GM12878 (cell line): ENCODE data around the gene PTPRN2. TPM values are rescaled to one million over a fixed set of nuclear protein-coding genes. Genes with fewer than 3 reads are reported as not detected.

Experiments used
- ATAC-seq: fragments of 200-7000 bp; cut with Tn5 transposase; 3 replicates; pipeline ENCODE4 v1.9.1; 2020; ENCODE audit warnings: mild to moderate bottlenecking, moderate library complexity
- BruUV-seq: library from RNA; stranded (reverse); fragments of 400-500 nt; replicated peaks from 2 replicates; lab custom pipeline; 2021; lab: Mats Ljungman, UMichigan
- CTCF ChIA-PET: fragments of 300-600 bp; sonication (Branson Sonifier 250); formaldehyde crosslinking; extraction: SDS; loops from one replicate; lab custom pipeline; 2021; ENCODE audit warnings: inconsistent platforms; lab: Yijun Ruan, JAX
- POLR2A ChIA-PET: fragments of 350-600 bp; formaldehyde crosslinking; extraction: SDS; loops from one replicate; lab custom pipeline; 2021; ENCODE audit warnings: inconsistent platforms; lab: Charles Lee
- RAD21 ChIA-PET: fragments of 300-600 bp; sonication (Branson Sonifier 250); formaldehyde crosslinking; loops from one replicate; lab custom pipeline; 2023; ENCODE audit warnings: antibody characterized with exemption; ENCODE audit not compliant: unreplicated experiment; lab: Charles Lee
- SMC1A ChIA-PET: fragments of 300-600 bp; sonication (Branson Sonifier 250); formaldehyde crosslinking; loops from one replicate; lab custom pipeline; 2023; ENCODE audit not compliant: unreplicated experiment, uncharacterized antibody; lab: Charles Lee
- DNase-seq: peaks from one replicate; pipeline ENCODE4 v3.0.0-alpha.2; 2011; ENCODE audit warnings: low read depth, low spot score
- FAIRE-seq: peaks from 3 replicates; lab custom pipeline; 2011; peaks lifted over from hg19 to GRCh38; lab: Jason Lieb, UNC
- H2AFZ ChIP-seq: 2 replicates; pipeline ENCODE4 v1.6.0; 2011; ENCODE audit warnings: low read depth, low read length, control low read depth; ENCODE audit not compliant: control insufficient read depth
- H3K27ac ChIP-seq: 2 replicates; pipeline ENCODE4 v1.5.1; 2011; ENCODE audit warnings: control low read depth; ENCODE audit not compliant: control insufficient read depth, insufficient read depth
- H3K27me3 ChIP-seq, 2 experiments: replicated peaks in 1 of 2; 2 replicates each; pipeline versions ENCODE4 v1.6.0 to v1.6.1; 2011; ENCODE audit warnings: low read length in 1 of 2; ENCODE audit not compliant: control insufficient read depth in 2 of 2, insufficient read depth in 2 of 2
- H3K36me3 ChIP-seq, 2 experiments: 2 replicates each; pipeline ENCODE4 v1.5.1; 2011; ENCODE audit warnings: low read length in 1 of 2; ENCODE audit not compliant: control insufficient read depth in 2 of 2, insufficient read depth in 2 of 2
- H3K4me1 ChIP-seq: 2 replicates; pipeline ENCODE4 v1.6.1; 2011; ENCODE audit warnings: mild to moderate bottlenecking, low read length, moderate library complexity, mixed read lengths; ENCODE audit not compliant: control insufficient read depth, insufficient read depth
- H3K4me2 ChIP-seq: 2 replicates; pipeline ENCODE4 v1.6.0; 2011; ENCODE audit warnings: control low read depth; ENCODE audit not compliant: control insufficient read depth, insufficient read depth
- H3K4me3 ChIP-seq: fragments of 200-600 bp; sonication (generic); 2 replicates; pipeline ENCODE4 v1.5.1; 2016
- H3K79me2 ChIP-seq: 2 replicates; pipeline ENCODE4 v1.6.0; 2011; ENCODE audit warnings: low read length; ENCODE audit not compliant: control insufficient read depth, insufficient read depth
- H3K9ac ChIP-seq: 2 replicates; pipeline ENCODE4 v1.8.0; 2011; ENCODE audit warnings: low read length, control low read depth, mixed read lengths; ENCODE audit not compliant: control insufficient read depth, insufficient read depth
- H3K9me3 ChIP-seq: replicated peaks from 3 replicates; pipeline ENCODE4 v1.5.1; 2011; ENCODE audit warnings: mild to moderate bottlenecking, low read length; ENCODE audit not compliant: control insufficient read depth, insufficient read depth
- H4K20me1 ChIP-seq: 2 replicates; pipeline ENCODE4 v1.6.0; 2011; ENCODE audit not compliant: control insufficient read depth, insufficient read depth
- ESRRA ChIP-seq: IDR thresholded peaks from 2 replicates; pipeline ENCODE4 v1.6.1; 2012; ENCODE audit warnings: mild to moderate bottlenecking, low read length, improper control_type of control experiment
- HSF1 ChIP-seq: fragments of 150-350 bp; IDR thresholded peaks from 2 replicates; pipeline ENCODE4 v1.6.1; 2014; ENCODE audit warnings: mild to moderate bottlenecking, low read depth, low read length
- JUND ChIP-seq: IDR thresholded peaks from 2 replicates; pipeline ENCODE4 v1.6.1; 2012; ENCODE audit warnings: low read depth, mild to moderate bottlenecking, low read length, improper control_type of control experiment, moderate library complexity
- MYB ChIP-seq: fragments of 150-350 bp; IDR thresholded peaks from 2 replicates; pipeline ENCODE4 v1.6.1; 2014; ENCODE audit warnings: mild to moderate bottlenecking, low read depth, low read length, borderline replicate concordance
- RCOR1 ChIP-seq: conservative IDR thresholded peaks from 2 replicates; pipeline ENCODE4 v1.6.1; 2012; ENCODE audit warnings: low read depth, low read length, improper control_type of control experiment
- SMC3 ChIP-seq: IDR thresholded peaks from 2 replicates; pipeline ENCODE4 v1.6.1; 2011; ENCODE audit warnings: low read length, improper control_type of control experiment, borderline replicate concordance
- SP1 ChIP-seq: IDR thresholded peaks from one replicate; pipeline ENCODE4 v1.6.1; 2011; ENCODE audit warnings: low read depth, low read length
- TAF1 ChIP-seq: IDR thresholded peaks from 2 replicates; pipeline ENCODE4 v1.6.1; 2011; ENCODE audit warnings: mild to moderate bottlenecking, low read depth, low read length, borderline replicate concordance
- TCF7 ChIP-seq: IDR thresholded peaks from 2 replicates; pipeline ENCODE4 v1.6.1; 2014; ENCODE audit warnings: antibody characterized with exemption, borderline replicate concordance
- WGBS: methylation state at CpG from one replicate; pipeline ENCODE4 v1.1.6; 2016; ENCODE audit warnings: low lambda C conversion rate; ENCODE audit not compliant: insufficient replicate concordance, insufficient coverage; ENCODE audit errors: missing lambda C conversion rate; 5-methylcytosine and 5-hydroxymethylcytosine counted together
- in situ Hi-C: fragments of 300-500 bp; cut with MboI; formaldehyde crosslinking; loops from 9 replicates; pipeline ENCODE4 v1.14.3; 2018; ENCODE audit warnings: mixed read lengths
- intact Hi-C: fragments of 100-400 bp; cut with micrococcal nuclease; formaldehyde crosslinking; loops from one replicate; pipeline ENCODE4 v1.14.2; 2022; ENCODE audit not compliant: unreplicated experiment
- polyA plus RNA-seq, 11 experiments: library from polyadenylated mRNA; depleted of rRNA in 4 of 11; unstranded in 6 of 11; stranded (reverse) in 5 of 11; fragments of >200 nt; fragmentation: Nextera tagmentation in 4 of 11; fragmentation: Illumina TruSeq in 1 of 11; extraction: Ambion mirVana in 4 of 11; extraction: Trizol in 1 of 11; gene quantifications; 1 replicate in 1 of 11; 2 replicates in 10 of 11; pipeline versions ENCODE4 v1.2.1 to v1.2.3, GENCODE V29; 2011 to 2016; ENCODE audit warnings: inconsistent platforms in 2 of 11, missing spikeins in 2 of 11, low read depth in 1 of 11
- total RNA-seq, 4 experiments: library from RNA; depleted of rRNA in 3 of 4; stranded (reverse); fragments of >200 nt in 3 of 4; fragmentation: Illumina TruSeq in 1 of 4; extraction: Trizol in 1 of 4; gene quantifications; 2 replicates each; pipeline versions ENCODE4 v1.2.1 to v1.2.3, GENCODE V29; 2013 to 2021
- TF ChIP-seq, protein P1 (sequence below): IDR thresholded peaks from 2 replicates; pipeline ENCODE4 v1.6.1; 2011; ENCODE audit warnings: low read depth, mild to moderate bottlenecking, low read length, moderate library complexity, borderline replicate concordance; ENCODE audit errors: extremely low read depth

The PTPRN2 gene
- total and polyA plus RNA-seq, 10 of the 15 experiments (the other 5 are each of a cell fraction or from before 2014, with no cell fraction given), result 5.4 TPM; not detected in 9

- Histone ChIP-seq H2AFZ (no peak overlapping the region), H3K9me3 (no peaks in the 10 kb centered on the region; the same call in 2 of the 3 replicates), H3K27ac (no peak overlapping the region), H3K9ac (no peak overlapping the region), H4K20me1 (no peaks in the 10 kb centered on the region), H3K36me3 (no peaks in the 10 kb centered on the region), H3K4me2 (no peak overlapping the region), H3K79me2 (no peaks in the 10 kb centered on the region), H3K4me3 (no peak overlapping the region), H3K27me3 (no peaks in the 10 kb centered on the region), H3K4me1 (no peaks in the 10 kb centered on the region)
- DNase-seq, result no peak
- in situ Hi-C loops (no loop called here), intact Hi-C loops (no loop called here)
- WGBS, result 21% methylated on average over 9 of the region's 9 CpGs
- no peak for TF ChIP-seq ESRRA
- no peak for TF ChIP-seq SMC3
- no peak for TF ChIP-seq TCF7
- TF ChIP-seq RCOR1, result no peak
- TF ChIP-seq SP1, result no peak
- no peak for TF ChIP-seq HSF1
- TF ChIP-seq TAF1, result no peak
- TF ChIP-seq, protein P1, sequence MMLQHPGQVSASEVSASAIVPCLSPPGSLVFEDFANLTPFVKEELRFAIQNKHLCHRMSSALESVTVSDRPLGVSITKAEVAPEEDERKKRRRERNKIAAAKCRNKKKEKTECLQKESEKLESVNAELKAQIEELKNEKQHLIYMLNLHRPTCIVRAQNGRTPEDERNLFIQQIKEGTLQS, result no peak
- TF ChIP-seq MYB, result no peak
- TF ChIP-seq JUND, result no peak
- ChIA-PET SMC1A (no interaction called here), RAD21 (no interaction called here), POLR2A (no interaction called here), CTCF (no interaction called here)
- no peak for ATAC-seq
- FAIRE-seq, result no peak
- BruUV-seq, result no TSS peak
Measured at GRCh38 chr7:158547817-158548216, 39.8 kb downstream of the PTPRN2 start.
